ENCODE measurements around the gene PRKG1.
"Not testable (repeated sequence)": the region's sequence is repeated elsewhere in the genome, so short reads cannot be mapped to it uniquely, and the experiment has no call there.

PRKG1 gene

DNA sequence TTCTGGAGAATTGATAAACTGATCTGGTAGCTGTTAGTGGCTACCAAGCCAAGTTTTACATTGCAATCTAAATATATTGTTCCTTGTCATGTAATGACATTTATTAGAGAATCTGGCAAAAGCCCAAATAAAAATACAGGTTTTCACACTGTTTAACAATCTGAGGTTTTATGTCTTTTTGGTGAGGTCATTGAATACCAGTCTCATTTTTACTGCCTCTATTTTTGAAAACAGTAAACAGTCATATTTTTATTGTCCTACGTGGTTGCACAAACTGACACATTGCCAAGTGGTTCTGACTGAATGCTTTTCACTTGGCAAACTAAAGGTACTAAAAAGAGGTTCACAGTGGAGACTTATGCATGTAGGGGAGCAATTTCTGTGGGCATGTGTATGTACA lies 157.5 kb downstream of the PRKG1 start:
- no peak for FAIRE-seq

DNA sequence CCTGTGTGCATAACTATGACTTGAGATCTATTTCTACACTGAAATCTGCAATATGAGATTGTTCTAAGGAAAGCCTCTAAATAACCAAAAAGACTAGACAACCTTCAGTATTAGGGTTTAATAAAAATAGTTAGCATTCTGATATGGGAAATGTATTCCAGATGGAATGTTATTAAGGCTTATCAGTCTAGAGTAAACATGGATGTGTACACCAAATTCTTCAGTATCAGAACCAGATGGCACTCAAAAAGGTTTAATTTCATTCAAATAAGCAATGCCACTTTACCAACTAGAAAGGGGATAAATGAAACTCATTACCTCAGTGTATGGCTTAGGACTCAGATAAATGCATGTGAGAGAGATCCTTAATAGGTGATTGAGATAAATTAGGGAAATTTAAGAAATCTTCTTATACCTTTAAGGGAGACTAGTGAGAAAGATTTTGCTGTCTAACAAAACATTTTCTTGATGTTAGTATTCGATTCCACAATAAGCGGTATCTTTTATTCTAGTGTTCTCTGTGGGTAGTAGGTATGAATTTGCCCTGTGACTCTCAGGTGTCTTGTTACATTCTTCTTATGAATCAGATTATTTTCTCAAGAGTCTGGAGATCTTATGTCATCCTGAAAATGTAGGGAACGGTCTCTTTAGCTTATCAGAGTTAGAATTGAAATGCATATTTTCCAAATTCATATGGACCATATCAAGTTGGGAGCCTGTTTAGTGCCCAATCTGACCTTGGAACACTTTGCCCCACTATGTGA lies 159.2 kb downstream of the PRKG1 start:
- FAIRE-seq = no peak

DNA sequence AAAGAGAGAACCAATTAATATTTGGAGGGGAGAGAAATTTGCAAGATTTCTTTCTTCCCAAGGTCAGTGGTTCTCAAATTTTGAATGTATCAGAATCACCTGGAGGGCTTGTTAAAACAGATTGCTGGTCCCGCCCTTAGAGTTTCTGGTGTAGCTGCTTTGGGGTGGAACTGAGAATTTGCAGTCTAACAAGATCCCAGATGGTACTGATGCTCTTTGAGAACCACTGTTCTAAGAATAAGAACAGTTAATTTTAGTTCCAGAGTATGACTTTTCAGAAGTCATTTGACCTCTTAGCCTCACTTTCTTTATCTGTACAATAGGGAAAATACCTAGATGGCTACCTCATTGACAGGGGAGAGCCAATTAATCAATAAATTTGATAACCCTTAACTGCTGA lies 161.6 kb downstream of the PRKG1 start:
- no peak for FAIRE-seq

DNA sequence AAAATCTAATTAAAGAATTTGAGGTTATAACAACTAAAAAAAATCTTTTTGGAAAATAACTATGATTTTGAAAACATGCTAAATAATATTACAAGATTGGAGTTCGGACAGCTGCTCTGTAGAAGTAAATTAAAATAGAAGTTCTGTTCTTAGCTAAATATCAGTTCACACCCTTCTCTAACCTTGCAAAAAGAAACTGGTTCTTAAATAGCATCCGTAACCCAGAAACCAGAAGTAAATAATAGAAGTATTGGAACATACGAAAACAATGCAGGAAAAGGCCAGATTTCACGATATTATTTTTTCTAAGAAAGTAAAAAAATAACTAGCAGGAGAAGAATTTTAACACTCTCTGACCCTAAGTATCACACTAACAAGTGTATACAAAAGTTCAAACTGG lies 164.7 kb downstream of the PRKG1 start:
- FAIRE-seq = no peak

DNA sequence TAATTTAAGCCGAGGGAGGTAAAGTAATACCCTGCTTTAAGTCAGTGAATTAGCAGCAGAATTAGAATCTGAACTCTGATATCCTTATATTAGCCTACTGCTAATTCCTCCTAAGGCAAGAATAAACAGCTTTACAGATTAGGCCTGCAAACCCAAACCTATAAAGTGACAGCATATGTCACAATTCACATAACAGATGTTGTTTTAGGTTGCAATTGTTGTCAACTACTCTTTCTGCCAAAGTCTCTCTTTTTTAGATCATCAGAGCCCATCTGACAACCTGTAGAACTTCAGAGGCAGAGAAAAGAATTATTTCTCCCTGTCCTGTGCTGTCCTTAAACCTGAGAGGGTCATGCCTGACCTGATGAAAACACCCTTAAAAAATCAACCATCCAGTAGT lies 167.2 kb downstream of the PRKG1 start:
- no peak for FAIRE-seq

DNA sequence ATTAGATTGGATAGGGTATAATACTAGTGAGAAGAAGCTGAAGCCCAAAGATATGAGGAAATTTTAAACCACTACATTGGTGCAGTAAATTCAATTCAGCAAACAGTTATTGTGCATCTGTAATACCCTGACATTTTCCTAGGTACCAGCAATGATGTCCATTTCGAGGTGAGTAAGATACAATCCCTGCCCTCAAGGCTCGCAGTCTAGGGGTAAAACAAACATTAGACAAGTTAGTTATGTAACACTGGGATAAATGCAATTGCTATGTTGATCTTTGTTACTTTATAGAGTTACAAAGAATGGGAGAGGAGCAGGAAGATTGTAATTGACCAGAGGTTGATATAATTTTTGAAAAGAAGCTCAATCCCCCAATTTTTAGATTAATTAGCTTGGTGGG lies 168.1 kb downstream of the PRKG1 start:
- FAIRE-seq = no peak

DNA sequence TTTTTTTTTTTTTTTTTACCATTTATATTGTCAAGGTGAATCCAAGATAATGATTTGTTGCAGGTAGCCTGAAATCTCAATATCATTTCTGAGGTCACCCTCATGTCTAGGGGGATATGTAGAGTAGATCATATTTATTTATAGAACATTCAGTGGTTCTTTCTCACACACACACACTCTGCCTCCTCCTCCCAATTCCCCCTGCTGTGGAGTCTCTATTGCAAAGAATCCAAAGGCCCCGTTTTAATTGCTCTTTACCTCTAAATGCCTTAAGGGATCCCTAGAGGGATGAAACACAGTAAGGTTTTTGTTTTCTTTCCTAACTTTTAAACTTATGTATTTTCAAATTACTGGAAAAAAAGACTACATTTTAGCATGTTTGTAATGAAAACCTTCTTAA lies 170.0 kb downstream of the PRKG1 start:
- no peak for FAIRE-seq

DNA sequence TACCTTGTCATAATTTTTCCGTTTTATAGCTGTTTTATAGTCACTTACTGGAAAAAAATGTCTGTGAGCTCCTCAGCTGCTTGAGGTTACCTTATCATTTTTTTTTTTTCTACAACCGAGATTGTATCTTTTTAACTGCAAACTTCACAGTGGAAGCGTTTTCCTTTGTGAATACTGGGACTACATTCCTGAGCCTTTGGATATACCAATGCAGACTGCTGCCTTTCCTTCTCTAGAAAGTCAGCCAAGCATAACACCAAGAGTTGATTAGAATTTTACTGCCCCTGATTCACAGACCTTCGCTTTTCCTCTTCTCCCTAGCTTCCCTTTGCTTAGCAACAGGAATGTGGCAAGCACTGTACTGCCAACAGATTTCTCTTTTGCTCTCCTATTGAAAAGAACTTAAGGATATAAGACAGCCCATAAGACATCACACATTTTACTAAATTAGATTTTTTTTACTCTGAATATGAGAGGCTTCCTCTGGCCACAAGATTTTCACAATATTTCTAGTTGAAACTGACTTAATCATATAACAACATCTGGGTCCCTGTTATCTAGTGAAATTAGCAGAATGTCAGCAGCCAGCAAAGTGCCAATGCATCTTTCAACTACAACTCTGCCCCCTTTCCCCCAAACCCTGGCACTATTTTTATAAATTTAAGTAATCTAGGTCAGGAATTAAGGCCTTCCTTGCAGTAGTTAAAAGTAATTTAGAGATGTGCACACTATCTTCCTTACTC lies 170.6 kb downstream of the PRKG1 start:
- no peak for FAIRE-seq

DNA sequence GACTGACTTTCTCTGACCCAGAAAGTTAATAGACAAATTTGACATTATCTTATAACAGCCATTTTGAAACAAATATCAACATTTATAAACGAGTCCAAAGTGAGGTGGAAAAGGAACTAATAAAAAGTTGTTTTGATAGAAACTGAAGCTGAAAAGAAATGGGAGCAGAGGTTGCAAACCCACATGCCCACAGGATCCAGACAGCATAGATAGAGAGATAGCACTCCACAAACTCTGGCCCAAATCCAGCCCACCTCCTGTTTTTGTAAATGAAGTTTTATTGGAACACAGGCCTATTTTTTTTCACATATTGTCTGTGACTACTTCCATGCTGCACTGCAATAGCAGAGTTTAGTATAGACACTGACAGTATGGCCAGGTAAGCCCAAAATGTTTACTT lies 171.9 kb downstream of the PRKG1 start:
- no peak for FAIRE-seq

DNA sequence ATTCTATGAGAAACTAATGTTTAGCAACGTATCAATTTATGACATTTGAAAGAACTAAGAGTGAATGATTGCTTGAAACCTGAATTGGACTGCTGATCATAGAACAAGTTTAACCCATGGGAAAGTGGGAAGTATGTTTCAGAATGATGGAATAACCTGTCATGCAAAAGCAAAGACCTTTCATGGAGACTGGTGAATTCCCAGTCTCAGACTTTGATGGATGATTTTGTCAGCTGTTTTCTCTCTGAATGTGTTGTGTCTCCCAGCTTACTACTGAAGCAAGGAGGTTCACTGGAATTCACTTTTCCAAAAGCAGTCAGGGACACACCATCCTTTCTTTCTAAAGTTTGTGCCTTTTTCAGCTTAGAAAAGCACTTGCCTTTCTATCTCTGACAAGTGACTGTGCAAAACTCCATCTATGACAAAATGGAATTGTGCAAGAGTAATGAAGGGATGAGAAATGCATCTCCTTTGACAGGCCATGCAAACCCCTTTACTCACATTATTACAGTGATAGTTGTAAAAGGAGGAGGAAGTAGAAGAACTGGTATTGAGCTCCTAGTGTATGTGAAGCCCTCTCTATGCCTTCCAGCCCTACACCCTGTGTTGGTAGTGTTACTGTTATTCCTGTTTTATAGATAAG lies 176.1 kb downstream of the PRKG1 start:
- FAIRE-seq = no peak

DNA sequence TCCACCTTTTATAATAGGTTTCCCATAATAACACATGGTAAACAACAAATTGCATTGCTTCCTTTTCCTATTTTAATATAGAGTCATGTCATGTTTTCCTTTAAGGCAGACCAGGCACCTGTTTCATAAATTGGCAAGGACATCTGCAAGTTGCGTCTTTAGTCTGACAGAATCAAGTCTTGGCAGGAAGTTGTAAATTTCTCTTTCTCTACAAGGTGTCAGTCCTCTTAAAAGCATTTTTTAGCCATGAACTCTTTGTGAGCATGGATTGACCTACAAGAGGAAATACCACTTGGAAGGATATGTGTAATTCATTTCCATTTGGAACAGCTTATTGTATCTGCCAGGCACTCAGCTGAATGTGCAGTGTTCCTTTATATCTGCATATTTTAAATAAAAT lies 176.8 kb downstream of the PRKG1 start:
- no peak for FAIRE-seq

DNA sequence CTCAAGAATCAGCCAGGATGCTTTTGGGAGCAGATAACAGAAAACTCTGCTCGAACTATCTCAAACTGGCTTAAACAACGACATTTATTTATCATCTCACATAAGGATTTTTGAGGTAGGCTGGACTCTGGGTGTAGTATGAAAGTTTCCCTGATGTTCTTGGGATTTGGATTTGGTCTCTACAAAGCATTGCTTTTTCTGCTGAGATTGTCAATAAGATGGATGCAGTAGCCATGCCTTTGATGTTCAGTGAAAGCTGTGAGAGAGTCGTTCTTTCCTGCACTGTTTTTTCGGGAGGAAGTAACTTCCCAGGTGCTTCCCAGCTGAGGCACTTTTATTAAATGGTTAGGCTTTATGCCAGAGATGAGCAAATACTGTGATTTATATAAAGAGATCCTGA lies 181.1 kb downstream of the PRKG1 start:
- FAIRE-seq = no peak

DNA sequence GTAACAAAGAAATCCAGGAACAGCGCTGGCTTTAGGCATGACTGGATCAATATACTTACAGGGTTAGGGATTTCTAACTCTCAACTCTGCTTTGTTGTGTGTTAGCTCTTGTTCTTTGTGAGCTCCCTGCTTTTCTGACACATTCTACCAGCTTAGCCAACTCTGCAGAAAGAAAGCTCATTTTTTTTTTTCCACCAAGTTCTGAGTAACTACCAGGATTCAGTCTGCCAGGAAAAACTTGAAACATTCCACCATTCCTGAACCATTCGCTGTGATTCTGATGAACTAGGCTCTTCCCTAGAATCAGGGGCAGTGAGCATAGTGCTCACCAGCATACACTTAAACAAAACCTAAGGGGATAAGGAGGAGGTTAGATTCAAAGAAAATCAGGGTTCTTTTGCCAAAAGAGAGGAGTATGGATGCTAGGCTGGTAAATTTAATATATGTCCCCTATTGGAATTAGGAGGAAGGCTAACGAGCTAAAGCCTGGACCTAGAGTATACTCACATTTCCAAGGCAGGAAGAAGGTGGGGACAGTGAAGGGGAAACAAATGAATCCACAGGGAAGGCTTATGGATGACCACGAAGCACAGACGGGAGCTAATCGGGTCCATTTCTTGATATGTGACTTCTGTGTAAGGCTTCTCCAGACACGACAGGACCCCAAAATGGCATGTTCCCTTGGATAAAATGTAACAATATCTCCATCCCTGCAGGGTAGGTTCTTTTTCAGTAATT lies 183.4 kb downstream of the PRKG1 start:
- no peak for FAIRE-seq

DNA sequence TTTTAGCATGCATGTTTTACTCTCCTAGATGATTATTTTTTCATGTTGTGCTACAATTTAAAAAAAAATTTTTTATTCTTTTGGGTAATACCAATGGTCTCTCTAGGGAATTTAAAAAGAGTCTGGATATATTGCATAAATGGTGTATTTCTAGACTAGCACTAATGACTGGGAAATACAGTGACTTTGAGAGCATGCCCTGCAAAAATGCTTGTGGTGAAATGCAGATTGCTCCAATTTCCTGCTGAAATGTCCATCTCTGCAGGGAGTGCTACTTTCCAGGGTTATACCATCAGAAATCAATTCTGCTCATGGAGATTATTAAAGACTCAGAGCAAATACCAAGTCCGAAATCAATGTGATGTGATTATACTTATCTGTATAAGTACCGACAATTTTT lies 186.1 kb downstream of the PRKG1 start:
- FAIRE-seq = no peak

DNA sequence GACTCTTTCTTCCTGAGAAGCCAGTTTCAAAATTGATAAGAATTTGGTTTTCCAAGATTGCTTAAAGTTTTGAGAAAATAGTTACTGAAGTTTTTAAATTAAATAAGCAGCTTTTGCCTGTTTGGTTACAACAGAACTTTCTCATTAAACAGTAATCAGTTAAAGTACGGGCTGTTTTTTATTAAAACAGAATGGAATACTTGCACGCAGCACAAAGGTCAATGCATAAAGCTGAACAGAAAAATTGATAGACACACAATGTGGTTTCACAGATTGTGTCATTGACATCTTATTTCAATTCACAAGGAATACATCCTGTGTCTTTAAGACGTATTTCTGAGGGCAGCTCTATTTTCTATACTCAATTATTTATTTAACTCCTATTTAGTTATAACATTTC lies 192.2 kb downstream of the PRKG1 start:
- FAIRE-seq = peak; percentile 11

DNA sequence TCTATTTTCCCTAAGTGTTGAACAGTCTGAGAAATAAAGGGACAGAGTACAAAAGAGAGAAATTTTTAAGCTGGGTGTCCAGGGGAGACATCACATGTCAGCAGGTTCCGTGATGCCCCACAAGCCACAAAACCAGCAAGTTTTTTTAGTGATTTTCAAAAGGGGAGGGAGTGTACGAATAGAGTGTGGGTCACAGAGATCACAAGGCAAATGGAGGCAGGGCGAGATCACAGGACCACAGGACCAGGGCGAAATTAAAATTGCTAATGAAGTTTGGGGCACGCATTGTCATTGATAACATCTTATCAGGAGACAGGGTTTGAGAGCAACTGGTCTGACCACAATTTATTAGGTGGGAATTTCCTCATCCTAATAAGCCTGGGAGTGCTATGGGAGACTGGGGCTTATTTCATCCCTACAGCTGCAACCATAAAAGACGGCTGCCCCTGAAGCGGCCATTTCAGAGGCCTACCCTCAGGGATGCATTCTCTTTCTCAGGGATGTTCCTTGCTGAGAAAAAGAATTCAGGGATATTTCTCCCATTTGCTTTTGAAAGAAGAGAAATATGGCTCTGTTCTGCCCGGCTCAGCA lies 193.8 kb downstream of the PRKG1 start:
- not testable (repeated sequence) for FAIRE-seq

DNA sequence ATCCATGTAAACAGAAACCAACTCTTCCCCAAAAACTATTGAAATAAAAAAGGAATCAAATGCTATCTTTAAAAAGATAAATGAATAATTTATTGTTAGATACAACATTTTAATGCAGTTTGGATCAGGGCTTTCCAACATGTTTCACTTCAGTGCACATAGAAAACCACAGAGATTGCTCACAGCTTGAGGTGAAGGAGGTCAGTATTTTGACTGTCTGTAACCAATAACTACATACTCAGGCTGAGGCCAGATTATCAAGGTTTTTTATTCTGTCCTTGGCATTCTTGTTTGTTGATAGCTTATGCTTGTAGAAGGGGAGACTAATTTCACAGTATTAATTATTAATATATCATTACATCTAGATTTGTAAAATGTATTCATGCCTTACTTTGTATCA lies 195.5 kb downstream of the PRKG1 start:
- FAIRE-seq = no peak

DNA sequence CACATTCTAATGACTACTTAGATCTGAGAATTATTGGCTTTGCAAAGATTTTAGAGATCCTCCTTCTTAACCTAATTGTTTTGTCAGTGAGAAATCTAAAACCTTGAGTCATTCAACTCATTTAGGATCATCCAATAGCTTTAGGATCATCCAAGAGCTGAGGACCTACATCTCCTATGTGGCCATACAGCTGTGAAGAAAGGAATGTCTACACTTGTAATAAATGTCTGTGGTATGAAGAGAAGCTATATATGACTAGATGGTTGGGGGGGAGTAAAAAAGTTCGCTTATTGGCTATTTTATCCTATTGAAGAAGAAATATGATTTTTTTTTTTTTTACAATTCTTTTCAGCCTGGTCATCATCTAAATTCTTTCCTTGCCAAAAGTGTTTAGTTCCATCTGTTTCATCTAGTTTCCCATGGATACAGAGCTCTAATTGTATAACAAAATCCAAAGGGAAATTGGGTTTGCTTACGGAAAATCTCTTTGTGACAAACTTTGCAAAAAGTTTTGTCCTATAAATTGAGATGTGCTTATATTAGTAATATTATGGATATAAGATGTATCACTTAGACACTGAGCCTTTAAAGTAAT lies 196.7 kb downstream of the PRKG1 start:
- FAIRE-seq = no peak

DNA sequence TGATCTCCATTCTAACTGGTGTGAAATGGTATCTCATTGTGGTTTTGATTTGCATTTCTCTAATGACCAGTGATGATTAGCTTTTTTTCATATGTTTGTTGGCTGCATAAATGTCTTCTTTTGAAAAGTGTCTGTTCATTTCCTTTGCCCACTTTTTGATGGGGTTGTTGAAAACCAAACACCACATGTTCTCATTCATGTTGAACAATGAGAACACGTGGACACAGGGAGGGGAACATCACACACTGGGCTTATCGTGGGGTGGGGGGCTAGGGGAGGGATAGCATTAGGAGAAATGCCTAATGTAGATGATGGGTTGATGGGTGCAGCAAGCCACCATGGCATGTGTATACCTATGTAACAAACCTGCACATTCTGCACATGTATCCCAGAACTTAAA lies 197.8 kb downstream of the PRKG1 start:
- not testable (repeated sequence) for FAIRE-seq

DNA sequence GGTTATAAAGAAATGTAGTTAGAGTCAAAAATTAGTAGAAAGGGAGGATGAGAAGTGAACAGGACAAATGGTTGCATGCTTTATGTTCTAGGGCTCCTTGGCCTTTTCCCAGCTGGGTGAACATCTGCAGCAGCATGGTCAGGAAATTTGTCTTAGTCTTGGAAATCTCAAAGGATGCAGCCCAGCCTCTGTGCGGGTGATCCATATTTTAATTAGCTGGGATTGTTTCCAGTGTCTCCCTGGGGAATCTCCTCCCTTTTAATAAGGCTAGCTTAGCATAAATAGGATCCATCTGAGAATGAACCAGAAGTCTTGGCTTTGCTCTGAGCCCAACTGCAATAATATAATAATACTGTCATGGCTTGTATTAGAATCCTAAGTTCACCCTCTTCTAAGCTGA lies 198.3 kb downstream of the PRKG1 start:
- FAIRE-seq = no peak

DNA sequence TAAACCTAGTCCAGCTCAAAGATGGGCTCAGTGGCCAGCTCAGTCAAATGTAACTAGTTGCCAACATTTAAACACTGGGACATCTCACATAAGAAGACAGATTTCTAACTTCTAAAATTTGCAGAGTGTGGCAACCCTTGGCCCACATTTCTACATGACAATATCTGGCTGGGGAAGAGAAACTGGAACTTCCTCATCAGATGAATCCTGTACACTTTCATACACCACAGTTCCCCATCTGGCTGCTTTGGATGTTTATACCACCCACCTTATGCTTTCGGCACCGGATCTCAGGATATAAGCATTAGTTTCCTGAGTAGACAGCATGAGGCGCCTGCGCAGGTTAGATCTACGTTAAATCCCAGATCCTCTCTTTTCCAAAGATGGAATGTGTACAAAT lies 199.3 kb downstream of the PRKG1 start:
- no peak for FAIRE-seq

DNA sequence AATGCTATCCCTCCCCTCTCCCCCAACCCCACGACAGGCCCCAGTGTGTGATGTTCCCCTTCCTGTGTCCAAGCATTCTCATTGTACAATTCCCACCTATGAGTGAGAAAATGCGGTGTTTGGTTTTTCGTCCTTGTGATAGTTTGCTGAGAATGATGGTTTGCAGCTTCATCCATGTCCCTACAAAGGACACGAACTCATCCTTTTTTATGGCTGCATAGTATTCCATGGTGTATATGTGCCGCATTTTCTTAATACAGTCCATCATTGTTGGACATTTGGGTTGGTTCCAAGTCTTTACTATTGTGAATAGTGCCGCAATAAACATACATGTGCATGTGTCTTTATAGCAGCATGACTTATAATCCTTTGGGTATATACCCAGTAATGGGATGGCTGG lies 201.8 kb downstream of the PRKG1 start:
- not testable (repeated sequence) for FAIRE-seq

DNA sequence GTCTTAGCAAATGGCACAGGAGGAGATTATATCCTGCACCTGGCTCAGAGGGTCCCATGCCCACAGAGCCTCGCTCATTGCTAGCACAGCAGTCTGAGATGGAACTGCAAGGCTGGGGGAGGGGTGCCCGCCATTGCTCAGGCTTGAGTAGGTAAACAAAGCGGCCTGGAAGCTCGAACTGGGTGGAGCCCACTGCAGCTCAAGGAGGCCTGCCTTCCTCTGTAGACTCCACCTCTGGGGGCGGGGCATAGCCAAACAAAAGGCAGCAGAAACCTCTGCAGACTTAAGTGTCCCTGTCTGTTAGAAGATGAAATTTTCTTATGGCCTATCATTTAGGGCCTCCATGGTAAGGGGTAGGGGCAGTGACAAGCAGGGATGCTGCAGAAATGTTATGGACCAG lies 207.1 kb downstream of the PRKG1 start:
- not testable (repeated sequence) for FAIRE-seq
